ENCODE results near the gene PTCH1.

PTCH1 gene

GRCh38 chr9:95429948-95430620, 86.7 kb downstream of the PTCH1 start:
- DNase-seq (ENCODE audit: low read depth, low spot score), result no peak
- no peak overlapping the region for H3K4me3 ChIP-seq (ENCODE audit: low read depth, low read length)
- TF ChIP-seq CTCF (IDR thresholded peaks at IDR 0.05; ENCODE audit: insufficient read depth, low read length, missing control alignments), result no peak
- ChIA-PET POLR2A (no interaction called here), CTCF (no interaction called here)

GRCh38 chr9:95429096-95429495, 87.7 kb downstream of the PTCH1 start:
- TF ChIP-seq CTCF (IDR thresholded peaks at IDR 0.05; ENCODE audit: insufficient read depth, low read length, missing control alignments), result no peak
- ChIA-PET POLR2A (no interaction called here), CTCF (no interaction called here)
- H3K4me3 ChIP-seq (ENCODE audit: low read depth, low read length), result no peak overlapping the region
- peak; percentile 4 for DNase-seq (ENCODE audit: low read depth, low spot score)

- no peak for TF ChIP-seq CTCF (IDR thresholded peaks at IDR 0.05; ENCODE audit: insufficient read depth, low read length, missing control alignments)
- CTCF ChIA-PET, result no interaction called here
- POLR2A ChIA-PET, result no interaction called here
Observed at GRCh38 chr9:95425910-95426551, 90.7 kb downstream of the PTCH1 start.

GRCh38 chr9:95422650-95423049, 94.1 kb downstream of the PTCH1 start:
- no peak overlapping the region for H3K4me3 ChIP-seq (ENCODE audit: low read depth, low read length)
- POLR2A ChIA-PET, result no interaction called here
- CTCF ChIA-PET, result no interaction called here
- no peak for DNase-seq (ENCODE audit: low read depth, low spot score)
- TF ChIP-seq CTCF (IDR thresholded peaks at IDR 0.05; ENCODE audit: insufficient read depth, low read length, missing control alignments), result no peak

More at GRCh38 chr9:95425910-95426551, 90.7 kb downstream of the PTCH1 start:
- H3K4me3 ChIP-seq (ENCODE audit: low read depth, low read length), result peak overlapping the region; percentile 45
- no peak for DNase-seq (ENCODE audit: low read depth, low spot score)

- no peak for DNase-seq (ENCODE audit: low read depth, low spot score)
- ChIA-PET POLR2A (no interaction called here), CTCF (no interaction called here)
- no peak for TF ChIP-seq CTCF (IDR thresholded peaks at IDR 0.05; ENCODE audit: insufficient read depth, low read length, missing control alignments)
- no peak overlapping the region for H3K4me3 ChIP-seq (ENCODE audit: low read depth, low read length)
Observed at GRCh38 chr9:95420518-95420917, 96.3 kb downstream of the PTCH1 start.

GRCh38 chr9:95419444-95419843, 97.3 kb downstream of the PTCH1 start:
- no peak for DNase-seq (ENCODE audit: low read depth, low spot score)
- ChIA-PET CTCF (no interaction called here), POLR2A (no interaction called here)
- no peak overlapping the region for H3K4me3 ChIP-seq (ENCODE audit: low read depth, low read length)
- no peak for TF ChIP-seq CTCF (IDR thresholded peaks at IDR 0.05; ENCODE audit: insufficient read depth, low read length, missing control alignments)

All from AG04449 (cell line).